Adipose tissue (tissue), 3 donors: Measurements from ENCODE around the gene TPM1. TPM values are rescaled to one million over a fixed set of nuclear protein-coding genes. Genes with fewer than 3 reads are reported as not detected.

ENCODE experiments used
- H3K27ac ChIP-seq: one replicate; pipeline ENCODE4 v1.5.1; 2013; ENCODE audit warnings: low read depth, low read length
- WGBS, 3 donors: extraction: QIAGEN DNeasy Blood & Tissue Kit; methylation state at CpG; one replicate each; pipeline ENCODE4 v1.1.7; 2013; 5-methylcytosine and 5-hydroxymethylcytosine counted together
- polyA plus RNA-seq, 3 donors: library from polyadenylated mRNA; stranded (reverse); fragments of 200-250 nt; gene quantifications; one replicate each; pipeline ENCODE4 v1.2.3, GENCODE V29; 2013
- donor health status: healthy with polysubstance abuse.
- donor health status: Bipolar disorder and iron deficiency.
- donor health status: healthy.

TPM1 gene
- polyA plus RNA-seq, 3 donors: 149 to 274 (median 201) TPM

DNA sequence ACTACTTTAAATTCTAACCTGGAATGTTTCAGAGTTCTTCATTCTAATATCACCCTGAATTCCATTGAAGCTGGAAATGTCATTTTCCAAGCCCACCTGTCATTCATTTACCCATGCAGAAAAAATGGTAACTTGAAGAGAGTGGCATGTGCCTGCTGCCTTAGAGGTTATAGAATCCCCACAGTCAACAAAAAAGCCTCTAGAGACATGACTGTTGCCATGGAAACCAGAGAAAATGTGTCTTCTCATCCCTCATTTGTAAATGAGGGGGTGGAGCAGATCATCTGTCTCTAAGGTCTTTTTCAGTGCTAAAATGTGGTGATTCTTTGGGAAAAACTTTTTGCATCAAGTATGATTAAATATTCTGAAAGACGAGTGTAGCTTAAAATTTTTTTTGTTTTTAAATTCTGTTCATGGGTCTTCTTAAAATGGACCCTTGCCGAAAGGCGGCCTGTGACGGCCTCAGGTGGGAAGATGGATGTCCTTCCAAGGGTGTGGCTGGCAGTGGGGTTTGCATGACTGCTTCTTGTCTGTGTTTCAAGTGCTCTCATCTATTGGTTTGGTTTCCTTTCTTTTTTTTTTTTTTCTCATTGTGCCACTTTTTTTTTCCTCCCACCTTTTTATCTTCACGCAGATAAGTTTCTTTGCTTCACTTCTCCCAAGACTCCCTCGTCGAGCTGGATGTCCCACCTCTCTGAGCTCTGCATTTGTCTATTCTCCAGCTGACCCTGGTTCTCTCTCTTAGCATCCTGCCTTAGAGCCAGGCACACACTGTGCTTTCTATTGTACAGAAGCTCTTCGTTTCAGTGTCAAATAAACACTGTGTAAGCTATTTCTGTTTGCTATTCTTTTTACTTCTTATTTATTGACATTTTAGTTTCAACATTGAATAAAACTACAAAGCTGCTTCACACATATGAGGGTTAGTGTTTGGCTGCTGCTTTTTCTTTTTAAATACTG is 23.0 kb downstream of the TPM1 start:
- H3K27ac ChIP-seq: no peak overlapping the region
- 84 to 86% (median 86%) methylated on average over 8 of the region's 8 CpGs for WGBS, 3 donors

- H3K27ac ChIP-seq: no peak overlapping the region
- WGBS, 3 donors: 68 to 84% (median 82%) methylated on average over 3 of the region's 3 CpGs
Measured at GRCh38 chr15:63066272-63066671, 23.7 kb downstream of the TPM1 start.

DNA sequence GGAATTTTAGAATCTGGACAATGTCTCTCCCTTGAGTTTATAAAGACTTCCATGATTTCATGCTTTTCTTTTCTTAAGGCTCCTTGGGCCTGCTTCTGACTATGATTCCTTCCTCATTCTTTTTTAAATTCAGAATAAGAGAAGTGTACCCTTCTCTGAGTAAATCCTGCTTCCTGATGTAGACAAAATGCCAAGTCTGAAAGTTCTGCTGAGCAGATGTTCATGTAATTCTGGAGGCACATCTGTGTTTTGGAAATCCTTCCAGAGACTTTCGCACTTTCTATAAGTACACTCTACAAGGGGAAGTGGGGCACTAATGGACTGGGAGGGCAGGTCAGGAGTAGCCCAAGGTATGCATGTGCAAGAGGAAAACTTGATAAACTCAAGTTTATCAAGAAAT is 24.8 kb downstream of the TPM1 start:
- H3K27ac ChIP-seq: no peak overlapping the region
- WGBS, 3 donors: 88 to 90% (median 89%) methylated on average over 1 of the region's 1 CpG

DNA sequence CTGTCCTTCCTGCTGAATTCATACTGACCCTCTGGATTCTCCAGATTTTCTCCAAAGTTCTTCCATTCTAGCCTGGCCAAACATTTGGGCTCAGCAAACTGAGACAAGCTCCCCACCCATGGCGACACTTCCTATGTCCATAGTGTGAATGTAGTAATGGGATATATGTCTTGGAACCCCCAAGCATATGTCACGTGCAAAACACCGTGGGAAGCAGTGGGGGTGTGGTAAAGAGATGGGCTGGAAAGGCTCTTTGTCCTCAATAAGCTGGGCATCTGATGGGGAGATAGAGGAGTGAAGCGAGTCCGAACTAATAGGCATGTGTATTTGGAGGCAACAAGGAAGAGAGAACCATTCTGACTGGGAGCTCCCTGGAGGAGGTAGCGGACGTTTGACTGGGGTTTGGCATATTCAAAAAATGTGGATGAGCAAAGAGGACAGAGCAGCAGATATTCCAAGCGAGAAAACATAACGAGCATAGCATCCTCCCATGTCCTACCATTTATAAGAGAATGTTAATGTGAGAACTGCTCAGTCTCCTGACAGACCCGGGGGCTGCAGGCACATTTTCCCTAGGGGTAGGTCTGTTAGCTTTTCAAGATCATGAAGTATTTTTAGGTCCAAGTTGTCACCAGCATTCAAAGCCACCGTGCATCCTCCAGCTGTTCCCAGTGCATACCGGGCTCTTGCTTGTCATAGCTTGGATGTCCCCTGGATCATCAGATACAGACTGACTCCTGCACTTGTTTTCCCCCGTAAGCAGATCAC is 25.6 kb downstream of the TPM1 start:
- no peak overlapping the region for H3K27ac ChIP-seq
- 86 to 92% (median 90%) methylated on average over 13 of the region's 13 CpGs for WGBS, 3 donors

DNA sequence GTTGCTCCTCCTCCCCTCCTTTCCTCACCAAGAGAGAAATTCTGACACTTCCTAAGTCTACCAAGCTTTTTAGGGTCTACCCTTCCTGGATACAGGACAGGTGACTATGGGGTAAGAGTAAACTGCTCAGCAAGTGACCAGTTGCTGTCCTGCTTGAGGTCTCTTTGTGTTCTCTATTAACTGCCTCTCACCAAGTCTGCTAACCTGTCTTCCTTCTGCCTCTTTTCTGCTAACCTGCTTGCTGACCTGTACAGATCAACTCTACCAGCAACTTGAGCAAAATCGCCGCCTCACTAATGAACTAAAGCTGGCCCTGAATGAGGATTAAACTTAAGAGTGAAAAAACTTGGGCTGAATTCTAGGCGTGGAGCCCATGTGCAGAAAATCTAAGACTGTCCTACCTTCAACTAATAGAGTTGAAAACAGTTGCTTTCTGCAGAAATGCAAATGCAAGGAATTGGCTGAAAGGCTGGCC is 27.1 kb downstream of the TPM1 start:
- 94 to 98% (median 96%) methylated on average over 3 of the region's 3 CpGs for WGBS, 3 donors

DNA sequence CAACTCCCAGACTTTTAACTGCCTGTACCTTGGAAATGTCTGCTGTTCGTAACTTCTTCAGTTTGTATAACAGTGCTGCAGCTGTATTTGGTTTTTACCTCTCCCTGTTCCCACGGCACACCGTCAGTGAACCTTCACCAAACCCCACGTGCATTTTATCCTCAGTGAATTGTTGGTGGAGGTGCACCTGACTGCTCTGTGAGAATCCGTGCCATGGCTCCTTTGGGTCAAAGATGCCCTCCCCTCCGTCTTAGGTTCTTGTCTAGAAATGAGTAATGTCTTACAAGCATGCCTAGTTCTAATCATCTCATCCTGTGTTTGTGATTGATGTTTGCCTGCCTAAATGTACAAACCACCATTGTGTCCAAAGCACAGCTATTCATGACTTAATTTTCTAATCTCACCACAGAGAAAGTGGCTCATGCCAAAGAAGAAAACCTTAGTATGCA is 28.2 kb downstream of the TPM1 start:
- WGBS, 3 donors: 84 to 92% (median 91%) methylated on average over 6 of the region's 6 CpGs
- no peak overlapping the region for H3K27ac ChIP-seq

More for the DNA sequence above, 27.1 kb downstream of the TPM1 start:
- no peak overlapping the region for H3K27ac ChIP-seq

DNA sequence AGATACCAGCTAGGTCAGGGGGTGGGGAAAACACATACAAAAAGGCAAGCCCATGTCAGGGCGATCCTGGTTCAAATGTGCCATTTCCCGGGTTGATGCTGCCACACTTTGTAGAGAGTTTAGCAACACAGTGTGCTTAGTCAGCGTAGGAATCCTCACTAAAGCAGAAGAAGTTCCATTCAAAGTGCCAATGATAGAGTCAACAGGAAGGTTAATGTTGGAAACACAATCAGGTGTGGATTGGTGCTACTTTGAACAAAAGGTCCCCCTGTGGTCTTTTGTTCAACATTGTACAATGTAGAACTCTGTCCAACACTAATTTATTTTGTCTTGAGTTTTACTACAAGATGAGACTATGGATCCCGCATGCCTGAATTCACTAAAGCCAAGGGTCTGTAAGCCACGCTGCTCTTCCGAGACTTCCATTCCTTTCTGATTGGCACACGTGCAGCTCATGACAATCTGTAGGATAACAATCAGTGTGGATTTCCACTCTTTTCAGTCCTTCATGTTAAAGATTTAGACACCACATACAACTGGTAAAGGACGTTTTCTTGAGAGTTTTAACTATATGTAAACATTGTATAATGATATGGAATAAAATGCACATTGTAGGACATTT is 28.9 kb downstream of the TPM1 start:
- 79 to 87% (median 84%) methylated on average over 8 of the region's 8 CpGs for WGBS, 3 donors
- no peak overlapping the region for H3K27ac ChIP-seq

GRCh38 chr15:63072023-63072650 is 29.6 kb downstream of the TPM1 start:
- H3K27ac ChIP-seq: no peak overlapping the region
- 74 to 78% (median 76%) methylated on average over 3 of the region's 3 CpGs for WGBS, 3 donors

- no peak overlapping the region for H3K27ac ChIP-seq
- WGBS, 3 donors: 84 to 94% (median 90%) methylated on average over 9 of the region's 9 CpGs
Measured at GRCh38 chr15:63072809-63073277, 30.3 kb downstream of the TPM1 start.

DNA sequence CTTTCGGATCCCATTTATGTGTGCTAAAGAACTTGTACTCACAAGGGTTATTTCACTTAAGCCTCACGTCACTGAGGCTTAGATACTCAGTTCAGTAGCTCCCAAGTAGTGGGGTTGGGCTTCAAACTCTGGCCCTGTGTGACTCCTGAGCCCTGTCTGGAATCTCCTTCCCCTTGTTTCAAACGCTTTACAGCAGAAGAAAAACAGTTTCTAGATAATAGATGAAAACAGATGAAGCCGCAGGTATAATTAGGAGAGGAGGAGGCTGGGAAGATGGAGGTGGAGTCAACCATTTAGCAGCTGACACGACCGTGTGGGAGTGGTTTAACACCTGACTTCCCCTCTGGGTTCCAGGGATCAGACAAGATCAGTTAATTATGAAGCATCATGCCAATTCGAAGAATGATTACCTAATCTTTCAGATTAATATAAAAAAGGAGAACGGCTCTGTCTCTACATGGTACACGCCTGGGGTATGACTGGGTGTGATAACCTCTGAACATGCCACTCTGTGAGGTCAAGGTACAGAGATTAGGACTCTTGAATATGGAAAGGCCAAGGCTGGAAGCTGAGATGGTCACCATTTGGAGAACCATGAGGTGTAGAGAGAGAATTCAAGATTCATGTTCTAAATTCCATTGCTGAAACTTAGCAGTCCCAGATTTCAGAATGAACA is 31.1 kb downstream of the TPM1 start:
- WGBS, 3 donors: 54 to 84% (median 74%) methylated on average over 9 of the region's 9 CpGs
- no peak overlapping the region for H3K27ac ChIP-seq

DNA sequence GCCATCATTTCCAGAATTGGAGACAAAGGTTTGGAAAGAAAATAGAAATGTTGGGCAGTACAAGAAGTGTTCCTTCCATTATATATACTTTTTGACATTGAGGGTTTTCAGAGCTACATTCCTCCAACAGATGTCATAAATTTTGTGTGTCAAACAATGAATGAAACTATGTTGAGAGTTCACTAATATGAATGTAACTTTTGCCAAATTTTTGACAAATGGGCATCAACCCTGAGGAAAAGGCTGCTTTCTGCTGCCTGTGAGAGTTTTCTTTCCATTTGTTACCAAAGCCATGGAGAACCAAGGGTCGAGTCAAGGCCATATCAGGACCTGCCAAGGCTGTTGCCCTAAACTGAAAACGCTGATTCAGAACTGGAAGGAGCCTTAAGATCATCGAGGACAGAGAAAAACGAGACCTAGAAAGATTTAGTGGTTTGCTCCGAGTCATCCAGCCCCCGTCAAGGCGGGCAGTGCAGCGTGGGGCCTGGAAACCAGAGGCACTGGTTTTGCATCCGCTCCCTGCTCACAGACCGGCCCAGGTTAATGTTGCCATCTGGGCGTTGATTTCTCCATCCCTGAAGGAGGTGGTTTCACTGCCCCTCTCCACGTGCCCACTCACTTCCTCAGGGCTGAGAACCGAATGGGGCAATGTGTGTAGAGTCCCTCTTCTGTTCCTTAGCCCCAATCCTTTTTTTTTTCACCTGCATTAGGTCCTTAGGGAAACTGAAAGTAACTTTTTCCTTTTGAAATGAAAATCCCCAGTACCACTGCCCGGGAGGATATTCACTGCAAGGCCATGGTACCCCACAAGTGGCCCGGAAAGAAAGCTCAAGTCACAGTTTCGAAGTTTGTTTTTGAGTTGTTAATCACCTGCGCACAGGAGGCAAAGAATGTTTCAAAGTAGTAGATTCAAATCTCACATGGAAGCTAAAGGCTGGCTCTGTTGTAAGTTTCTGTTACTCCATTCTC is 32.8 kb downstream of the TPM1 start:
- 58 to 71% (median 59%) methylated on average over 17 of the region's 17 CpGs for WGBS, 3 donors
- no peak overlapping the region for H3K27ac ChIP-seq

GRCh38 chr15:63075984-63076713 is 33.6 kb downstream of the TPM1 start:
- no peak overlapping the region for H3K27ac ChIP-seq
- WGBS, 3 donors: 55 to 59% (median 58%) methylated on average over 12 of the region's 12 CpGs

DNA sequence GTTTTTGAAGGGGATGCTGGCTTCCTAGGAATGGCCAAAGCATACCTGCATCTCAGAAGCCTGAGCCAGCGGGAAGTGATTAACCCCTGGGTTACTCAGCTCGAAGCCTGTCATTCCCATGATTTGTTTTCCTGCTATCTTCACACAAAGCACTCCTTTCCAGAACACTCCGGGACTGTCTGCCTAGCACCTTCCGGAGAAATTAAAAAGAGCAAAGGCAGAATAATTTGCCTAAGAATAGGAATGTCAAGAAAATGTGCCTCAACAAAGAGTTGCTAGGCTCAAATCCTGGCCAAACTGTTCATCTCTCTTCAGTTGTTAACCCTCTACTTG is 34.1 kb downstream of the TPM1 start:
- WGBS, 3 donors: 71 to 92% (median 87%) methylated on average over 4 of the region's 4 CpGs
- H3K27ac ChIP-seq: no peak overlapping the region

DNA sequence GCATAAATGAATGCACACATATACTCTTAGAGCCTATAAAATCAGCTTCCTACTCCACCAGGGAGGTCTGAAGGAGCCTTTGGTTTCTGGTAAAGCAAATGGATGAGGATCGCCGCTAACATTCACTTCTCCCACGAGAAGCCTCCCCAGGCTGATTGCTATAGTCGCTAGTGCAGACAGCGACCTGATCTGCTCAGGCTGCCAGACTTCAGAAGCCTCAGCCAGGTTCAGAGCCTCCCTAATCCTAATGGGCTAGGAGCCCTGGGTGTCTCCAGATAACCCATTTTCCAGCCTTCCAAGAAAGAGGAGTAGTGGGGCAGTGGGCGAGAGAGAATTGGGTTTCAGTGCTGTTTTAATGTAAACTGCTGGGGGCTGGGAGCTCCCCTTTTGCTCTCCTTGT is 35.4 kb downstream of the TPM1 start:
- WGBS, 3 donors: 62 to 84% (median 78%) methylated on average over 6 of the region's 6 CpGs
- no peak overlapping the region for H3K27ac ChIP-seq

- no peak overlapping the region for H3K27ac ChIP-seq
- WGBS, 3 donors: 86 to 91% (median 88%) methylated on average over 13 of the region's 13 CpGs
Measured at GRCh38 chr15:63079947-63080626, 37.5 kb downstream of the TPM1 start.
